ENCODE data around the gene BRD3.
"Not testable (repeated sequence)": the region's sequence is repeated elsewhere in the genome, so short reads cannot be mapped to it uniquely, and the experiment has no call there.

BRD3 gene

GRCh38 chr9:134099123-134099761 is 31.4 kb upstream of the BRD3 start:
- TF ChIP-seq, protein P1, sequence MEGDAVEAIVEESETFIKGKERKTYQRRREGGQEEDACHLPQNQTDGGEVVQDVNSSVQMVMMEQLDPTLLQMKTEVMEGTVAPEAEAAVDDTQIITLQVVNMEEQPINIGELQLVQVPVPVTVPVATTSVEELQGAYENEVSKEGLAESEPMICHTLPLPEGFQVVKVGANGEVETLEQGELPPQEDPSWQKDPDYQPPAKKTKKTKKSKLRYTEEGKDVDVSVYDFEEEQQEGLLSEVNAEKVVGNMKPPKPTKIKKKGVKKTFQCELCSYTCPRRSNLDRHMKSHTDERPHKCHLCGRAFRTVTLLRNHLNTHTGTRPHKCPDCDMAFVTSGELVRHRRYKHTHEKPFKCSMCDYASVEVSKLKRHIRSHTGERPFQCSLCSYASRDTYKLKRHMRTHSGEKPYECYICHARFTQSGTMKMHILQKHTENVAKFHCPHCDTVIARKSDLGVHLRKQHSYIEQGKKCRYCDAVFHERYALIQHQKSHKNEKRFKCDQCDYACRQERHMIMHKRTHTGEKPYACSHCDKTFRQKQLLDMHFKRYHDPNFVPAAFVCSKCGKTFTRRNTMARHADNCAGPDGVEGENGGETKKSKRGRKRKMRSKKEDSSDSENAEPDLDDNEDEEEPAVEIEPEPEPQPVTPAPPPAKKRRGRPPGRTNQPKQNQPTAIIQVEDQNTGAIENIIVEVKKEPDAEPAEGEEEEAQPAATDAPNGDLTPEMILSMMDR (conservative IDR thresholded peaks at IDR 0.05; ENCODE audit: control insufficient read depth, insufficient read depth, low read depth, low read length): peak; percentile 69
- peak; percentile 31 for DNase-seq (ENCODE audit: low read depth)
- no peak overlapping the region for H3K4me3 ChIP-seq (ENCODE audit: control insufficient read depth, low read depth, low read length)

- H3K4me3 ChIP-seq (ENCODE audit: control insufficient read depth, low read depth, low read length): no peak overlapping the region
- DNase-seq (ENCODE audit: low read depth): no peak
- TF ChIP-seq, protein P1 (conservative IDR thresholded peaks at IDR 0.05; ENCODE audit: control insufficient read depth, insufficient read depth, low read depth, low read length): no peak
Measured at GRCh38 chr9:134089972-134090371, 22.1 kb upstream of the BRD3 start.

DNA sequence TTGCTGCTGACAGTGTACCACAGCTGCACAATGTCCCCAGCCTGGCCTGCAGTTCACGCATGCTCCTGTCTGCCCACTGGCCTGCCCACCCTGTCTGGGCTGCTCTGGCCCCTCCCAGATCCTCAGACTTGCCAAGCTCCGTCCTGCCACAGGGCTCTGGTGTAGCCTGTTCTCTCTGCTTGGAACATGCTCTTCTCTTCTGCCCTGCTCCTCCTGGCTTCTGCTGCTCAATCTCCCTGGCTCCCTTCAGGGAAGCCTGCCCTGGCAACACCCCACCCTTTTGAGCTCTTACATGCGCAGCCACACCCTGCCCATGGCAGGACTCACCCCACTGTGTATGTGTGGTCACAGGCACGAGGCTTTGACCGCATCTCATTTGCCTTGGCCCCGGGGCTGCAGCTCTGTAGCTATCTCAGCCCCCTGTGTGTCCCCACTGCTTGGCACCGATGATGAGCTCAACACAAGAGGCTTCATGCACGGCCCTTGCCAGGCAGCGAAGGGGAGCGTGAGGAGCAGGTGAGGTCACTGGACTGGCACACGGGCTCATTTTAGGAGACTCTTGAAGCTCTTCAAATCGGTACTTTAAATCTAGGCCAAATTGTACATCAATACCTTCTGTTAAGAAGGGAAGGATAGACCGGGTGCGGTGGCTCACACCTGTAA is 20.4 kb upstream of the BRD3 start:
- no peak for DNase-seq (ENCODE audit: low read depth)
- H3K4me3 ChIP-seq (ENCODE audit: control insufficient read depth, low read depth, low read length): no peak overlapping the region
- TF ChIP-seq, protein P1 (conservative IDR thresholded peaks at IDR 0.05; ENCODE audit: control insufficient read depth, insufficient read depth, low read depth, low read length): no peak

DNA sequence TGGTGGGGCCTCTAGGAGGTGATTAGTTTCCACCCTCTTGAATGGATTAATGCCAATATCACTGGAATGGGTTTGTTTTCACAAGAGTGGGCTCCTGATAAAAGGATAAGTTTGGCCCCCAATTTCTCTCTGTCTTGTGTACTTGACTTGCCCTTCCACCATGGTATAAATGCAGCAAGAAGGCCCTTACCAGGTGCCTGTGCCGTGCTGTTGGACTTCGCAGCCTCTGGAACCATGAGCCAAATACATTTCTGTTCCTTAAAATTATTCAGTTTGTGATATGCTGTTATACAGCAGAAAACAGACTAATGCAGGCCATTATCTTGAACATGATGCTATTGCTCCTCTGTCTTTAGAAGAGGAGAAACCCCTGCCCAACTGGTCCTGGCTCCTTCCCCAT is 17.8 kb upstream of the BRD3 start:
- no peak for DNase-seq (ENCODE audit: low read depth)
- H3K4me3 ChIP-seq (ENCODE audit: control insufficient read depth, low read depth, low read length): no peak overlapping the region
- TF ChIP-seq, protein P1 (conservative IDR thresholded peaks at IDR 0.05; ENCODE audit: control insufficient read depth, insufficient read depth, low read depth, low read length): no peak

GRCh38 chr9:134083451-134083850 is 15.6 kb upstream of the BRD3 start:
- no peak overlapping the region for H3K4me3 ChIP-seq (ENCODE audit: control insufficient read depth, low read depth, low read length)
- DNase-seq (ENCODE audit: low read depth): no peak
- TF ChIP-seq, protein P1 (conservative IDR thresholded peaks at IDR 0.05; ENCODE audit: control insufficient read depth, insufficient read depth, low read depth, low read length): no peak

DNA sequence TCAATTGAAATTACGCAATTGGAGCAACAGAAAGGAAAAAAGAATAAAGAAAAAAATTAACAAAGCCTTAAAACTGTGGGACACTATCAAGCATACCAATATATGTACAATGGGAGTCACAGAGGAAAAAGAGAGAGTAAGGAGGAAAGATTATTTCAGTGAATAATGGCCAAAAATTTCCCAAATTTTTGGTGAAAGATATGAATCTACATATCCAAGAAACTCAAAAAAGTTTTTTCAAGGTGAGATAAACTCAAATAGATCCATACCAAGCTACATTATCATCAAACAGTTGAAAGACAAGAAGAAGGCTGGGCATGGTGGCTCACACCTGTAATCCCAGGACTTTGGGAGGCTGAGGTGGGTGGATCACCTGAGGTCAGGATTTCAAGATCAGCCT is 8.8 kb upstream of the BRD3 start:
- no peak for DNase-seq (ENCODE audit: low read depth)
- TF ChIP-seq, protein P1 (conservative IDR thresholded peaks at IDR 0.05; ENCODE audit: control insufficient read depth, insufficient read depth, low read depth, low read length): no peak
- no peak overlapping the region for H3K4me3 ChIP-seq (ENCODE audit: control insufficient read depth, low read depth, low read length)

DNA sequence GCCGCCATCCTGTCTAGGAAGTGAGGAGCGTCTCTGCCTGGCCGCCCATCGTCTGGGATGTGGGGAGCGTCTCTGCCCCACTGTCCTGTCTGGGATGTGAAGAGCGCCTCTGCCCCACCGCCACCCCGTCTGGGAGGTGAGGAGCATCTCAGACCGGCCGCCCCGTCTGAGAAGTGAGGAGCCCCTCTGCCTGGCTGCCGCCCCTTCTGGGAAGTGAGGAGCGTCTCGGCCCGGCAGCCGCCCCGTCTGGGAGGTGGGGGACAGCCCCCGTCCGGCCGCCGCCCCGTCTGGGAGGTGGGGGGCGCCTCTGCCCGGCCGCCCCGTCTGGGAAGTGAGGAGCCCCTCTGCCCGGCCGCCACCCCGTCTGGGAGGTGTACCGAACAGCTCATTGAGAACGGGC is 7.9 kb upstream of the BRD3 start:
- not testable (repeated sequence) for H3K4me3 ChIP-seq (ENCODE audit: control insufficient read depth, low read depth, low read length); DNase-seq (ENCODE audit: low read depth)

All from fibroblast of mammary gland (primary cell).